ENCODE results near the gene GNAQ. TPM values are rescaled to one million over a fixed set of nuclear protein-coding genes. Genes with fewer than 3 reads are reported as not detected.
"Not testable (repeated sequence)": the region's sequence is repeated elsewhere in the genome, so short reads cannot be mapped to it uniquely, and the experiment has no call there.

The GNAQ gene
- total and polyA plus RNA-seq, 4 donors = 24.6 to 86.2 (median 51.4) TPM

DNA sequence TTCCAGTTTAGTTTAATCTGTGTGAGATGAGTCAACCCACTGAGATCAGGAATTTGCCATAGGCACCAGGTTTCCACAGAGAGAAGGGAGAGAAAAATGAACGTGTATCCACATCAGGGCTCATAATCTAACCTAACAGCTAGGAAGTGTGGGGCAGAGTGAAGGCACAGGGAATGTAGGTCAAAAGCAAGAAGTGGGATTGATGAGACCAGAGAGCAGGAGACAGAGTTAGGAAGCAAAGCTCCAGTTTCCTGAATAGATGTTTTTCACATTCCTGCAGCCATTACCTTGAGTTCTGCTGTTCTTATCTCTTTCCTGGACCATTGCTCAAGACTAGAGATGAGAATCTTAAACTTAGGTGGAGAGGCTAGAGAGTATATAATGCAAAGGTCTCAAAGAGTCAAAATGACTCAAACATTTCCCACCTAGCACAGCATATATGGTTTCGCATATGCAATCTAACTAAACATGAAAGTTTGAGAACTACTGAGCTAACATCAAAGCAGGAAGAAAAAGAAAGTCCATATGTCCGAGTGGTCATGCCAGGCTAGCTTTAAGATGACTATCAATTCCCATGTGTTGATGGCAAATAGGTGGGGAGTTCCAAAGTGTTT is 41.1 kb upstream of the GNAQ start:
- H3K9ac ChIP-seq (ENCODE audit: insufficient read depth in 1 of 2, low read length in 2 of 2) = no peak overlapping the region
- H3K36me3 ChIP-seq (ENCODE audit: control insufficient read depth in 4 of 4, insufficient read depth in 4 of 4, low read length in 4 of 4) = no peaks in the 10 kb centered on the region
- TF ChIP-seq, protein P1, sequence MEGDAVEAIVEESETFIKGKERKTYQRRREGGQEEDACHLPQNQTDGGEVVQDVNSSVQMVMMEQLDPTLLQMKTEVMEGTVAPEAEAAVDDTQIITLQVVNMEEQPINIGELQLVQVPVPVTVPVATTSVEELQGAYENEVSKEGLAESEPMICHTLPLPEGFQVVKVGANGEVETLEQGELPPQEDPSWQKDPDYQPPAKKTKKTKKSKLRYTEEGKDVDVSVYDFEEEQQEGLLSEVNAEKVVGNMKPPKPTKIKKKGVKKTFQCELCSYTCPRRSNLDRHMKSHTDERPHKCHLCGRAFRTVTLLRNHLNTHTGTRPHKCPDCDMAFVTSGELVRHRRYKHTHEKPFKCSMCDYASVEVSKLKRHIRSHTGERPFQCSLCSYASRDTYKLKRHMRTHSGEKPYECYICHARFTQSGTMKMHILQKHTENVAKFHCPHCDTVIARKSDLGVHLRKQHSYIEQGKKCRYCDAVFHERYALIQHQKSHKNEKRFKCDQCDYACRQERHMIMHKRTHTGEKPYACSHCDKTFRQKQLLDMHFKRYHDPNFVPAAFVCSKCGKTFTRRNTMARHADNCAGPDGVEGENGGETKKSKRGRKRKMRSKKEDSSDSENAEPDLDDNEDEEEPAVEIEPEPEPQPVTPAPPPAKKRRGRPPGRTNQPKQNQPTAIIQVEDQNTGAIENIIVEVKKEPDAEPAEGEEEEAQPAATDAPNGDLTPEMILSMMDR (IDR thresholded peaks at IDR 0.05; ENCODE audit: control extremely low read depth, extremely low read depth) = no peak
- no peaks in the 10 kb centered on the region for H3K4me1 ChIP-seq (ENCODE audit: control insufficient read depth in 5 of 5, insufficient read depth in 5 of 5, low read length in 5 of 5)
- 85 to 94% methylated on average over 3 of the region's 3 CpGs for WGBS, 2 donors
- ATAC-seq (ENCODE audit: insufficient read depth, low FRiP score) (no peak), DNase-seq (no peak)
- no peaks in the 10 kb centered on the region for H3K27me3 ChIP-seq (ENCODE audit: control insufficient read depth in 3 of 3, insufficient read depth in 3 of 3, low read length in 2 of 3)
- no peak overlapping the region for H3K27ac ChIP-seq (ENCODE audit: low read depth in 1 of 2, low read length in 1 of 2)
- H3K4me3 ChIP-seq = no peak overlapping the region
- H3K9me3 ChIP-seq (ENCODE audit: control insufficient read depth in 4 of 4, insufficient read depth in 3 of 4, low read length in 3 of 4) = no peaks in the 10 kb centered on the region

DNA sequence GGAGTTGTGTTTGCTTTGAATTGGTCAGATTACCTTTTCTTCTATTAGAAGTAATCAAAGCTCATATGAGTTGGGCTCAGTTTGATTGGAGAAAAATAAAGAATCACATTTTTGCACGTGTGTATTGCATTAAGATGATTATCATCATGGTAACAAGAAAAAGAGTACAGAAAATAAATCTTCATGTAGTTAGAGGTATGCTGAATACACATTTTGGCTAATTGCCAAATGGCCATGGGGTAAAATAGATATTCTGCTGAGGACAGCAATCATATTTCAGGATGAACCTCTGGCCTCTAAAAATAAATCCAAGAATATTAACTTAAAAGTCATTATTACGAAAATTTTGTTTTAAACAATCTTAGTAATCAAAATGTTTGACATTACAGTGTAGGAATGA is 38.9 kb upstream of the GNAQ start:
- H3K27me3 ChIP-seq (ENCODE audit: control insufficient read depth in 3 of 3, insufficient read depth in 3 of 3, low read length in 2 of 3) = no peaks in the 10 kb centered on the region
- H3K4me1 ChIP-seq (ENCODE audit: control insufficient read depth in 5 of 5, insufficient read depth in 5 of 5, low read length in 5 of 5) = no peaks in the 10 kb centered on the region
- TF ChIP-seq, protein P1 (IDR thresholded peaks at IDR 0.05; ENCODE audit: control extremely low read depth, extremely low read depth) = no peak
- no peak overlapping the region for H3K27ac ChIP-seq (ENCODE audit: low read depth in 1 of 2, low read length in 1 of 2)
- no peak overlapping the region for H3K4me3 ChIP-seq
- DNase-seq (no peak), ATAC-seq (ENCODE audit: insufficient read depth, low FRiP score) (no peak)
- WGBS, 2 donors = 69 to 78% methylated on average over 2 of the region's 2 CpGs
- H3K36me3 ChIP-seq (ENCODE audit: control insufficient read depth in 4 of 4, insufficient read depth in 4 of 4, low read length in 4 of 4) = no peaks in the 10 kb centered on the region
- peaks cover 0 to 2% (median 0%) of the 10 kb centered on the region in 4 donors for H3K9me3 ChIP-seq (ENCODE audit: control insufficient read depth in 4 of 4, insufficient read depth in 3 of 4, low read length in 3 of 4)
- H3K9ac ChIP-seq (ENCODE audit: insufficient read depth in 1 of 2, low read length in 2 of 2) = no peak overlapping the region

DNA sequence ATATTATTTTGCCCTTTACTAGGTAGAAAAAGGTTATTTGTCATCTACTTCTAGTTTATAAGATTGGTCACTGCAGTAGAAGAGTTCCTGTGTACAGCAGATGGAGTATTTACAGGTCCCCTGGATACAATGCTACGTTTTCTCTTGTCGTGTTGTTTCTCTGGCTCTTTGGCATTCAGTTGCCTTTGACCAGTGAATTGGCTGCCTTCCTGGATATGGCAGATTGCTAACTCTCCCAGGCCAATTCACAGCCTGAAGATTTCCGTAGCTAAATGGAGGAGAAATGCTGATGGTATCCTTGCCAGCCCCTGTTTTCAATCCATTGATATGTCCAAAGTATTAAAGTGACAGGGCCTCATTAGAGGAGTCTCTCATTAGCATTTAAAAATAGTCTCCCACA is 32.5 kb upstream of the GNAQ start:
- TF ChIP-seq, protein P1 (IDR thresholded peaks at IDR 0.05; ENCODE audit: control extremely low read depth, extremely low read depth) = no peak
- Histone ChIP-seq H3K9me3 (ENCODE audit: control insufficient read depth in 4 of 4, insufficient read depth in 3 of 4, low read length in 3 of 4) (peaks cover 0 to 2% (median 0%) of the 10 kb centered on the region in 4 donors), H3K27me3 (ENCODE audit: control insufficient read depth in 3 of 3, insufficient read depth in 3 of 3, low read length in 2 of 3) (no peaks in the 10 kb centered on the region), H3K36me3 (ENCODE audit: control insufficient read depth in 4 of 4, insufficient read depth in 4 of 4, low read length in 4 of 4) (no peaks in the 10 kb centered on the region), H3K4me1 (ENCODE audit: control insufficient read depth in 5 of 5, insufficient read depth in 5 of 5, low read length in 5 of 5) (no peaks in the 10 kb centered on the region), H3K4me3 (no peak overlapping the region), H3K27ac (ENCODE audit: low read depth in 1 of 2, low read length in 1 of 2) (no peak overlapping the region), H3K9ac (ENCODE audit: insufficient read depth in 1 of 2, low read length in 2 of 2) (no peak overlapping the region)
- no peak for DNase-seq
- 78 to 81% methylated on average over 3 of the region's 3 CpGs for WGBS, 2 donors
- ATAC-seq (ENCODE audit: insufficient read depth, low FRiP score) = no peak

DNA sequence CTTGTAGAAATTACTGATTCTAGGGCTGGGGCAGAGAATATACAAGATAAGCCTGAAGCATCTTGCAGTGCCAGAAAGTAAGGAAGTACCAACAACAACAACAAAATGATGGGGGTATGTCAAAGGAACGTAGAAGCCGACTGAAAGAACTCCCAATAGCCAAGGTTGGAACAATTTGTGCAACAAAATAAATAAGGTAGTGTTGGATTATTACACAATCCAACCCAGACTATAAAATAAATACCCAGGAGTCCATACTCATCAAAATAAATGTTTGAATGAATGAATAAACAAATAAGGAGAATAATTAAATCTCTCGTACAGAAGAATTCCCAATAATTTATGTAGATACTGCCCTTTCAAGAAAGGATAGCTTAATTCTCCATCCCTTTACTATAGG is 31.1 kb upstream of the GNAQ start:
- no peak for ATAC-seq (ENCODE audit: insufficient read depth, low FRiP score)
- TF ChIP-seq, protein P1 (IDR thresholded peaks at IDR 0.05; ENCODE audit: control extremely low read depth, extremely low read depth) = no peak
- H3K36me3 ChIP-seq (ENCODE audit: control insufficient read depth in 4 of 4, insufficient read depth in 4 of 4, low read length in 4 of 4) = no peaks in the 10 kb centered on the region
- no peak overlapping the region for H3K9ac ChIP-seq (ENCODE audit: insufficient read depth in 1 of 2, low read length in 2 of 2)
- H3K4me3 ChIP-seq = no peak overlapping the region
- no peak for DNase-seq
- 93 to 95% methylated on average over 3 of the region's 3 CpGs for WGBS, 2 donors
- no peaks in the 10 kb centered on the region for H3K27me3 ChIP-seq (ENCODE audit: control insufficient read depth in 3 of 3, insufficient read depth in 3 of 3, low read length in 2 of 3)
- no peak overlapping the region for H3K27ac ChIP-seq (ENCODE audit: low read depth in 1 of 2, low read length in 1 of 2)
- H3K9me3 ChIP-seq (ENCODE audit: control insufficient read depth in 4 of 4, insufficient read depth in 3 of 4, low read length in 3 of 4) = peaks cover 0 to 2% (median 0%) of the 10 kb centered on the region in 4 donors
- H3K4me1 ChIP-seq (ENCODE audit: control insufficient read depth in 5 of 5, insufficient read depth in 5 of 5, low read length in 5 of 5) = no peaks in the 10 kb centered on the region

DNA sequence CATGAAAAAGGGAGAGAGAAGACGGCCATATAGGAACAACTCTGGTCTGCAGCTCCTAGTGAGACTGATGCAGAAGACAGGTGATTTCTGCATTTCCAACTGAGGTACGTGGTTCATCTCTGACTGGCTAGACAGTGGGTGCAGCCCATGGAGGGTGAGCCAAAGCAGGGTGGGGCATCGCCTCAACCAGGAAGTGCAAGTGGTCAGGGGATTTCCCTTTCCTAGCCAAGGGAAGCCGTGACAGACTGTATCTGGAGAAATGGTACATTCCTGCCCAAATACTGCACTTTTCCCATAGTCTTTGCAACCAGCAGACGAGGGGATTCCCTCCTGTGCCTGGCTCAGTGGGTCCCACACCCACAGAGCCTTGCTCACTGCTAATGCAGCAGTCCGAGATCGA is 22.6 kb upstream of the GNAQ start:
- ATAC-seq (ENCODE audit: insufficient read depth, low FRiP score); DNase-seq; H3K4me3 ChIP-seq; H3K9me3 ChIP-seq (ENCODE audit: control insufficient read depth in 4 of 4, insufficient read depth in 3 of 4, low read length in 3 of 4); H3K4me1 ChIP-seq (ENCODE audit: control insufficient read depth in 5 of 5, insufficient read depth in 5 of 5, low read length in 5 of 5); H3K27me3 ChIP-seq (ENCODE audit: control insufficient read depth in 3 of 3, insufficient read depth in 3 of 3, low read length in 2 of 3); H3K36me3 ChIP-seq (ENCODE audit: control insufficient read depth in 4 of 4, insufficient read depth in 4 of 4, low read length in 4 of 4); H3K27ac ChIP-seq (ENCODE audit: low read depth in 1 of 2, low read length in 1 of 2); H3K9ac ChIP-seq (ENCODE audit: insufficient read depth in 1 of 2, low read length in 2 of 2): not testable (repeated sequence)
- WGBS, 2 donors = 58 to 62% methylated on average over 7 of the region's 7 CpGs
